ENCODE measurements around the gene SH3BP4. TPM values are rescaled to one million over a fixed set of nuclear protein-coding genes. Genes with fewer than 3 reads are reported as not detected.

The SH3BP4 gene
- total RNA-seq, 1 donor from 2014 or later, result 51.9 TPM

- peaks cover 62% of the 10 kb centered on the region for H3K4me1 Mint-ChIP-seq (ENCODE audit: low read depth)
- no peaks in the 10 kb centered on the region for H3K27me3 Mint-ChIP-seq (ENCODE audit: low read depth)
- no peak overlapping the region for H3K4me3 Mint-ChIP-seq (ENCODE audit: unreplicated experiment)
- no peak for TF ChIP-seq CTCF (IDR thresholded peaks at IDR 0.05)
- peaks cover 12% of the 10 kb centered on the region for H3K36me3 Mint-ChIP-seq (ENCODE audit: low read depth)
- no peaks in the 10 kb centered on the region for H3K9me3 Mint-ChIP-seq (ENCODE audit: low read depth)
- no peak for DNase-seq (ENCODE audit: low spot score)
- no peak overlapping the region for H3K27ac Mint-ChIP-seq (ENCODE audit: unreplicated experiment)
Measured at GRCh38 chr2:235003096-235003775, 51.4 kb downstream of the SH3BP4 start.

GRCh38 chr2:235004329-235004903 lies 52.6 kb downstream of the SH3BP4 start:
- H3K27me3 Mint-ChIP-seq (ENCODE audit: low read depth), result no peaks in the 10 kb centered on the region
- no peak for TF ChIP-seq CTCF (IDR thresholded peaks at IDR 0.05)
- H3K36me3 Mint-ChIP-seq (ENCODE audit: low read depth), result peaks cover 6% of the 10 kb centered on the region
- no peak overlapping the region for H3K27ac Mint-ChIP-seq (ENCODE audit: unreplicated experiment)
- no peaks in the 10 kb centered on the region for H3K9me3 Mint-ChIP-seq (ENCODE audit: low read depth)
- H3K4me1 Mint-ChIP-seq (ENCODE audit: low read depth), result peaks cover 57% of the 10 kb centered on the region
- no peak overlapping the region for H3K4me3 Mint-ChIP-seq (ENCODE audit: unreplicated experiment)
- DNase-seq (ENCODE audit: low spot score), result no peak

- Mint-ChIP-seq H3K4me3 (ENCODE audit: unreplicated experiment) (no peak overlapping the region), H3K27ac (ENCODE audit: unreplicated experiment) (peak overlapping the region; percentile 61), H3K27me3 (ENCODE audit: low read depth) (no peaks in the 10 kb centered on the region), H3K9me3 (ENCODE audit: low read depth) (no peaks in the 10 kb centered on the region), H3K4me1 (ENCODE audit: low read depth) (peaks cover 59% of the 10 kb centered on the region), H3K36me3 (ENCODE audit: low read depth) (peaks cover 6% of the 10 kb centered on the region)
- no peak for TF ChIP-seq CTCF (IDR thresholded peaks at IDR 0.05)
- no peak for DNase-seq (ENCODE audit: low spot score)
Measured at GRCh38 chr2:235005023-235005422, 53.2 kb downstream of the SH3BP4 start.

GRCh38 chr2:235005603-235006259 lies 53.9 kb downstream of the SH3BP4 start:
- Mint-ChIP-seq H3K27me3 (ENCODE audit: low read depth) (no peaks in the 10 kb centered on the region), H3K27ac (ENCODE audit: unreplicated experiment) (peak overlapping the region; percentile 39), H3K9me3 (ENCODE audit: low read depth) (no peaks in the 10 kb centered on the region), H3K36me3 (ENCODE audit: low read depth) (peaks cover 6% of the 10 kb centered on the region), H3K4me3 (ENCODE audit: unreplicated experiment) (no peak overlapping the region), H3K4me1 (ENCODE audit: low read depth) (peaks cover 55% of the 10 kb centered on the region)
- DNase-seq (ENCODE audit: low spot score), result no peak
- TF ChIP-seq CTCF (IDR thresholded peaks at IDR 0.05), result peak; percentile 65

- H3K27ac Mint-ChIP-seq (ENCODE audit: unreplicated experiment), result peak overlapping the region; percentile 36
- peaks cover 6% of the 10 kb centered on the region for H3K36me3 Mint-ChIP-seq (ENCODE audit: low read depth)
- DNase-seq (ENCODE audit: low spot score), result no peak
- H3K9me3 Mint-ChIP-seq (ENCODE audit: low read depth), result no peaks in the 10 kb centered on the region
- no peak overlapping the region for H3K4me3 Mint-ChIP-seq (ENCODE audit: unreplicated experiment)
- H3K4me1 Mint-ChIP-seq (ENCODE audit: low read depth), result peaks cover 59% of the 10 kb centered on the region
- no peaks in the 10 kb centered on the region for H3K27me3 Mint-ChIP-seq (ENCODE audit: low read depth)
- no peak for TF ChIP-seq CTCF (IDR thresholded peaks at IDR 0.05)
Measured at GRCh38 chr2:235006461-235006860, 54.6 kb downstream of the SH3BP4 start.
